ENCODE data around the gene DMRT2.

Gene DMRT2

DNA sequence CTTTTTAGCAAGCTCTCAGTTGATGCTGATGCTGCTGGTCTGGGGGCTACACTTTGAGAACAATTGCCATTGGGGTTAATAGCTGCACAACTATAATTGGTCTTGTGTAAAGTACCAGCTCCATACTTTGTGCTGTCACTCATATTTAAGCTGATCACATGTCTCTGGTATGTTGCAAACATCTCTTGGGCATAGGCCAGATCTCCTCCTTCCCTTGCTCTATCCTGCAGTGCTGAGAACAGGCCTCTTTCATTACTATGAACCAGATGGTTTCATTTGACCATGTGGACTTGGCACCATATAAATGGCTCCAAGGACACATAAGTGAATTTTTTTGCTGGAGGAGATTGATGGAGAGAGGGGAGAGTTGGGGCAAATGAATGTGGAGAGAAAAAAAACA is 48.4 kb downstream of the DMRT2 start:
- no peak for DNase-seq

- no peak for DNase-seq
These were observed 50.0 kb downstream of the DMRT2 start for GRCh38 chr9:1100201-1100600.

DNA sequence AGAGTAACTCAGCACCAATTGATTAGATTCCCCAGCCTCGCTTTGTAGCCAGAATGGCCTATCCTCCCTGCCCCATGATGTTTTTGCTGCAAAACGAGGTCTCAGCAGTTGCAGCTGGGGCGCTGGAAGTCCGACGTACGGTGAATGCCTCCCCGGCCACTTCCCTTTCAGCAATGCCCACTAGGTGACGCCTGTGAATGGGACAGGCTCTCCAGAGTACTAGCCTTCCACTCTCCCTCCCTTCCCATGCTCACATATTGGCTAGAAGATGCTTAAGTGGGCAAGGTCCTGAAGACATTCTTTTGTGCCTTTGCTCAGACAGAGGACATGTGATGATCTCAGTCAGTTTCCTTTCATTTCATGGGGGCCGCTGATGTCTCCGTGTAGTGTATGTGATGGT is 50.8 kb downstream of the DMRT2 start:
- DNase-seq, result no peak

GRCh38 chr9:1101846-1102641 is 51.9 kb downstream of the DMRT2 start:
- no peak for DNase-seq

DNA sequence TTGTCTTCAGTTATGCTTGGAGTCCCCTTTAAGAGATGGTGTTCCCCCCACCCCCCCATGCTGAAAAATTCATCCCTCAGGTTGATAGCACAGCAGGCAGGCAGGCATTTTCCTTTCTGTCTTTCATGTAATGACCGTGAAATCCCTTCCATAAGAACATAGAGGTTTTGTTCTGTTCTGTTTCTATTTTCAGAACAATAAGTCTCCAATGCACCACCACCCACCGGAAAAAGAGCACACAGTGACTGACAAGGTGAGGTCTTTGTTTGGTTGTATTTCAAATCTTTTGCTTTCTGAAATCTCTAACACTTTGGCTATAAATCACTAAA is 52.4 kb downstream of the DMRT2 start:
- DNase-seq, result no peak
